OCI-LY7 (cell line): ENCODE measurements around the gene DNAH5. TPM values are rescaled to one million over a fixed set of nuclear protein-coding genes. Genes with fewer than 3 reads are reported as not detected.

Experiments used
- BruUV-seq: library from RNA; stranded (reverse); fragments of 400-500 nt; replicated peaks from 2 replicates; lab custom pipeline; 2021; lab: Mats Ljungman, UMichigan
- CTCF ChIA-PET: fragments of 300-600 bp; sonication (Branson Sonifier 250); formaldehyde crosslinking; loops from one replicate; lab custom pipeline; 2022; ENCODE audit warnings: antibody characterized with exemption; ENCODE audit not compliant: unreplicated experiment; lab: Charles Lee
- POLR2A ChIA-PET: fragments of 300-600 bp; sonication (Branson Sonifier 250); formaldehyde crosslinking; loops from one replicate; lab custom pipeline; 2022; ENCODE audit warnings: antibody characterized with exemption; lab: Charles Lee
- DNase-seq: peaks from one replicate; pipeline ENCODE4 v3.0.0-alpha.2; 2015; ENCODE audit warnings: low spot score
- H2AFZ ChIP-seq: fragments of 200-600 bp; sonication (generic), shearing (Covaris generic); 2 replicates; pipeline ENCODE4 v1.6.1; 2014; ENCODE audit warnings: mild to moderate bottlenecking, antibody characterized with exemption, low read length, moderate library complexity
- H3K27ac ChIP-seq: fragments of 200-600 bp; sonication (generic); 2 replicates; pipeline ENCODE4 v1.5.1; 2014; ENCODE audit warnings: mixed run types, low read depth, mild to moderate bottlenecking, moderate library complexity, low read length, inconsistent platforms; ENCODE audit not compliant: poor library complexity, severe bottlenecking
- H3K36me3 ChIP-seq: fragments of 200-600 bp; sonication (generic); 2 replicates; pipeline ENCODE4 v1.6.1; 2014; ENCODE audit warnings: mild to moderate bottlenecking, antibody characterized with exemption, low read length, moderate library complexity, mixed read lengths; ENCODE audit not compliant: insufficient read depth
- H3K4me1 ChIP-seq: fragments of 200-600 bp; sonication (generic); 2 replicates; pipeline ENCODE4 v1.5.1; 2014; ENCODE audit warnings: mild to moderate bottlenecking, low read length; ENCODE audit not compliant: insufficient read depth, poor library complexity, severe bottlenecking
- H3K4me2 ChIP-seq: fragments of 200-600 bp; sonication (generic); 2 replicates; pipeline ENCODE4 v1.6.1; 2014; ENCODE audit warnings: mild to moderate bottlenecking, low read length
- H3K4me3 ChIP-seq: fragments of 200-600 bp; sonication (generic); 2 replicates; pipeline ENCODE4 v1.5.1; 2014; ENCODE audit warnings: mild to moderate bottlenecking, low read depth, low read length; ENCODE audit not compliant: poor library complexity, severe bottlenecking
- H3K79me2 ChIP-seq: fragments of 200-600 bp; sonication (generic); 2 replicates; pipeline ENCODE4 v1.6.1; 2016; ENCODE audit warnings: low read depth, mild to moderate bottlenecking, low read length, moderate library complexity, mixed read lengths; ENCODE audit not compliant: insufficient read depth
- H3K9me2 ChIP-seq: fragments of 200-600 bp; sonication (generic); 2 replicates; pipeline ENCODE4 v1.6.1; 2016; ENCODE audit warnings: mild to moderate bottlenecking, low read length, mixed read lengths; ENCODE audit not compliant: insufficient read depth
- H3K9me3 ChIP-seq: fragments of 200-600 bp; sonication (generic); 2 replicates; pipeline ENCODE4 v1.6.1; 2014; ENCODE audit warnings: mild to moderate bottlenecking, mixed run types, low read length, mixed read lengths
- H4K20me1 ChIP-seq: fragments of 200-600 bp; sonication (generic); 2 replicates; pipeline ENCODE4 v1.6.1; 2014; ENCODE audit warnings: mild to moderate bottlenecking, antibody characterized with exemption, low read length, moderate library complexity, mixed read lengths; ENCODE audit not compliant: insufficient read depth
- EZH2phosphoT487 ChIP-seq: fragments of 200-600 bp; sonication (generic); IDR thresholded peaks from 2 replicates; pipeline ENCODE4 v1.6.1; 2018; ENCODE audit warnings: low read depth, borderline replicate concordance, mild to moderate bottlenecking, mixed run types, antibody characterized with exemption, low read length, moderate library complexity, mixed read lengths
- intact Hi-C: fragments of 100-400 bp; cut with micrococcal nuclease; formaldehyde crosslinking; loops from one replicate; pipeline ENCODE4 v1.10.0; 2022; ENCODE audit not compliant: unreplicated experiment
- total RNA-seq, 2 experiments: library from RNA; depleted of rRNA in 1 of 2; stranded (reverse); fragments of >200 nt in 1 of 2; shearing (Covaris generic) in 1 of 2; gene quantifications; 2 replicates each; pipeline ENCODE4 v1.2.3, GENCODE V29; 2014 to 2022
- TF ChIP-seq, protein P1 (sequence below): fragments of 200-600 bp; sonication (generic); conservative IDR thresholded peaks from 2 replicates; pipeline ENCODE4 v1.5.1; 2014; ENCODE audit warnings: mild to moderate bottlenecking, antibody characterized with exemption, low read length, moderate library complexity, mixed read lengths

The DNAH5 gene
- total RNA-seq, 2 experiments from 2014 or later: 0.06 TPM; not detected in 1

- no peaks in the 10 kb centered on the region for H3K79me2 ChIP-seq
- TF ChIP-seq EZH2phosphoT487: no peak
- TF ChIP-seq, protein P1, sequence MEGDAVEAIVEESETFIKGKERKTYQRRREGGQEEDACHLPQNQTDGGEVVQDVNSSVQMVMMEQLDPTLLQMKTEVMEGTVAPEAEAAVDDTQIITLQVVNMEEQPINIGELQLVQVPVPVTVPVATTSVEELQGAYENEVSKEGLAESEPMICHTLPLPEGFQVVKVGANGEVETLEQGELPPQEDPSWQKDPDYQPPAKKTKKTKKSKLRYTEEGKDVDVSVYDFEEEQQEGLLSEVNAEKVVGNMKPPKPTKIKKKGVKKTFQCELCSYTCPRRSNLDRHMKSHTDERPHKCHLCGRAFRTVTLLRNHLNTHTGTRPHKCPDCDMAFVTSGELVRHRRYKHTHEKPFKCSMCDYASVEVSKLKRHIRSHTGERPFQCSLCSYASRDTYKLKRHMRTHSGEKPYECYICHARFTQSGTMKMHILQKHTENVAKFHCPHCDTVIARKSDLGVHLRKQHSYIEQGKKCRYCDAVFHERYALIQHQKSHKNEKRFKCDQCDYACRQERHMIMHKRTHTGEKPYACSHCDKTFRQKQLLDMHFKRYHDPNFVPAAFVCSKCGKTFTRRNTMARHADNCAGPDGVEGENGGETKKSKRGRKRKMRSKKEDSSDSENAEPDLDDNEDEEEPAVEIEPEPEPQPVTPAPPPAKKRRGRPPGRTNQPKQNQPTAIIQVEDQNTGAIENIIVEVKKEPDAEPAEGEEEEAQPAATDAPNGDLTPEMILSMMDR: no peak
- intact Hi-C loops: no loop called here
- POLR2A ChIA-PET: interaction anchor here (0.6 kb wide), 1 partner anchor 291 kb away, joined by 3 read pairs; no protein-coding TSS in a partner anchor
- no peaks in the 10 kb centered on the region for H3K4me1 ChIP-seq
- no peak overlapping the region for H3K4me2 ChIP-seq
- DNase-seq: no peak
- no TSS peak for BruUV-seq
- no peaks in the 10 kb centered on the region for H4K20me1 ChIP-seq
- no peak overlapping the region for H3K27ac ChIP-seq
- CTCF ChIA-PET: no interaction called here
- no peaks in the 10 kb centered on the region for H3K36me3 ChIP-seq
- no peak overlapping the region for H2AFZ ChIP-seq
- no peaks in the 10 kb centered on the region for H3K9me2 ChIP-seq
- no peaks in the 10 kb centered on the region for H3K9me3 ChIP-seq
- no peak overlapping the region for H3K4me3 ChIP-seq
Observed at GRCh38 chr5:13973724-13974123, 29.2 kb upstream of the DNAH5 start.

GRCh38 chr5:13972029-13972428, 27.5 kb upstream of the DNAH5 start:
- Histone ChIP-seq H2AFZ (no peak overlapping the region), H3K36me3 (no peaks in the 10 kb centered on the region), H4K20me1 (no peaks in the 10 kb centered on the region), H3K4me1 (no peaks in the 10 kb centered on the region), H3K27ac (no peak overlapping the region), H3K4me2 (no peak overlapping the region), H3K9me2 (no peaks in the 10 kb centered on the region), H3K4me3 (no peak overlapping the region), H3K79me2 (no peaks in the 10 kb centered on the region), H3K9me3 (no peaks in the 10 kb centered on the region)
- no TSS peak for BruUV-seq
- ChIA-PET CTCF (no interaction called here), POLR2A (no interaction called here)
- TF ChIP-seq, protein P1: no peak
- no peak for TF ChIP-seq EZH2phosphoT487
- DNase-seq: no peak
- intact Hi-C loops: no loop called here

- no peak overlapping the region for H2AFZ ChIP-seq
- H3K4me2 ChIP-seq: no peak overlapping the region
- no peaks in the 10 kb centered on the region for H3K79me2 ChIP-seq
- H3K9me3 ChIP-seq: no peaks in the 10 kb centered on the region
- H3K4me3 ChIP-seq: no peak overlapping the region
- intact Hi-C loops: no loop called here
- TF ChIP-seq, protein P1: peak; percentile 77
- no peak for TF ChIP-seq EZH2phosphoT487
- CTCF ChIA-PET: no interaction called here
- H3K27ac ChIP-seq: no peak overlapping the region
- no peaks in the 10 kb centered on the region for H3K9me2 ChIP-seq
- H3K36me3 ChIP-seq: no peaks in the 10 kb centered on the region
- peak; percentile 41 for DNase-seq
- H3K4me1 ChIP-seq: no peaks in the 10 kb centered on the region
- no peaks in the 10 kb centered on the region for H4K20me1 ChIP-seq
- no TSS peak for BruUV-seq
- POLR2A ChIA-PET: no interaction called here
Observed at GRCh38 chr5:13957032-13957645, 12.7 kb upstream of the DNAH5 start.
